Measurements from ENCODE around the gene UBC.
"Not testable (repeated sequence)": the region's sequence is repeated elsewhere in the genome, so short reads cannot be mapped to it uniquely, and the experiment has no call there.

The UBC gene

DNA sequence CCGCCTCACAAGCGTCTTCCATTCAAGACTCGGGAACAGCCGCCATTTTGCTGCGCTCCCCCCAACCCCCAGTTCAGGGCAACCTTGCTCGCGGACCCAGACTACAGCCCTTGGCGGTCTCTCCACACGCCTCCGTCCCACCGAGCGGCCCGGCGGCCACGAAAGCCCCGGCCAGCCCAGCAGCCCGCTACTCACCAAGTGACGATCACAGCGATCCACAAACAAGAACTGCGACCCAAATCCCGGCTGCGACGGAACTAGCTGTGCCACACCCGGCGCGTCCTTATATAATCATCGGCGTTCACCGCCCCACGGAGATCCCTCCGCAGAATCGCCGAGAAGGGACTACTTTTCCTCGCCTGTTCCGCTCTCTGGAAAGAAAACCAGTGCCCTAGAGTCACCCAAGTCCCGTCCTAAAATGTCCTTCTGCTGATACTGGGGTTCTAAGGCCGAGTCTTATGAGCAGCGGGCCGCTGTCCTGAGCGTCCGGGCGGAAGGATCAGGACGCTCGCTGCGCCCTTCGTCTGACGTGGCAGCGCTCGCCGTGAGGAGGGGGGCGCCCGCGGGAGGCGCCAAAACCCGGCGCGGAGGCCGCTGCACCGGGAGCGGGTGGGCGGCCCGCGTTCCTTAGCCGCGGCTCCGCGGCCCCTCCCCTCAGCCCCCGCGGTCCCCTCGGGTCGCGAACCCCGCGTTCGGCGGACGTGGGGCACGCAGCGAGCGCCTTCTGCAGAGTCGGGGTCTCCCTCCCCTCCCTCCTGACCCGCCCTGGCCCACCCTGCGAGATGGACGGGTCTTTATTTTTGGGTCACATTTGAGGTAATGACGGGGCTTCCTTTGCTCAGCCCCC lies at the start of gene UBC:
Gene UBC, minus strand, starts transcription at position 259 of the 847 bp plus-strand sequence. CDS start 879 bp downstream, outside the sequence.
- peak; percentile 94 for DNase-seq (ENCODE audit: low spot score)

DNA sequence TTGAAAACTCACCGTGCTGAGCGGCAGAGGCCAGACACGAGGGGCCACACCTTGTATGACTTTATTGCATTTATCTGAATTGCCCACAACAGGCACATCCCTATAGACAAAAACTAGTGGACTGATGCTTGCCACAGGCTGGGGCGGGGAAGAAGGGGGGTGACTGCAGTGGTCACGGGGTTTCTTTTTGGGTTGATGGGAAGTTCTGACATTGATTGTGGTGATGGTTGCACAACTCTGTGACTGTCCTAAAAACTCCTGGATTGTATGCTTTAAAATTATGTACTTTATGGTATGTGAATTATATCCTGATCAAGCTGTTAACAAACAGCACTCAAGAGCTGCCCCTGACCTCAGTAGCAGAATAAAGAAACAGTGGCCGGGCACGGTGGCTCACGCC lies 48.8 kb upstream of the UBC start:
- no peak for DNase-seq (ENCODE audit: low spot score)

DNA sequence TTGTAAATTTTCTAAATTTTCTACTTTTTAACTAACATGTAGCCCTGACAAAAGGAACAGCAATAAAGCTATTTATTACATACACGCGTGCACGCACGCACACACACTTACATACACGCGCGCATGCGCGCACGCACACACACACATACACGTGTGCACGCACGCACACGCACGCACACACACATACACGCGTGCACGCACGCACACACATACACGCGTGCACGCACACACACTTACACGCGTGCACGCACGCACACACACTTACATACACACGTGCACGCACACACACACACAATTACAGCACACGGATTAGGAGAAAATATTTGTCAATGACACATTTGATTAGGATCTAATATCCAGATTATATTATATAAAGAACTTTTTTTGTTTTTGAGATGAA lies 46.6 kb upstream of the UBC start:
- no peak for DNase-seq (ENCODE audit: low spot score)

DNA sequence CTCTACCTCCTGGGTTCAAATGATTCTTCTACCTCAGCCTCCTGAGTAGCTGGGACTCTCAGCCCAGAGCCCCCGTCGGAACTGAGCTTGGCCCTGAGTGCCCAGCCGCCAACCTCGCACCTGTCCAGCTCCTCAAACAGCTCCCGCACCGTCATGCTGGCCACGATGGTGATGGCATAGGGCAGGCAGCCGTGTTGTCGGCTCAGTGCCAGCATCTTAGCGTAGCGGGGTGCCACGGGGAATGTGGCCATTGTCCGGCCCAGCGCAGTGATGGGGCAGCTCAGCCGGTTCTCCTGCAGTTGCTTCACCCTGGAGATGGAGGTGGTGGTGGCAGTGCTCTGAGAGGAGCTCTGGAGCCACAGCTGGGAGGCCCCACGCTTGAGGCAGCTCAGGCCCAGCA lies 42.1 kb upstream of the UBC start:
- no peak for DNase-seq (ENCODE audit: low spot score)

DNA sequence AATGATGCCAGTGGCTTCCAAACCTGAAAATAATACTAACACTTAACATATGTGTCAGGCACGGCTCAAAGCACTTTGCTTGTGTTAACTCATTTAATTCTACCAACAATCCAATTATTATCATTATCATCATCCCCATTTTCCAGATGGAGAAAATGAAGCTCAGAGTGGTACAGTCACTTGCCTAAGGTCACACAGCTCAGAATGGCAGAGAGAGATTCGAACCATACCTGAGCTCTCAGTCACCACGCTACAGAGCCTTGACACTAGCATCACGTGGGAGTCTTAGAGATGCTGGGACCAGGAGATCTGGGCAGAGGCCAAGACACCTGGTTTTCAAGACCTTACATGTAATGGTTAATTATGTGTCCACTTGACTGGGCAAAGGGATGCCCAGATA lies 40.3 kb upstream of the UBC start:
- no peak for DNase-seq (ENCODE audit: low spot score)

DNA sequence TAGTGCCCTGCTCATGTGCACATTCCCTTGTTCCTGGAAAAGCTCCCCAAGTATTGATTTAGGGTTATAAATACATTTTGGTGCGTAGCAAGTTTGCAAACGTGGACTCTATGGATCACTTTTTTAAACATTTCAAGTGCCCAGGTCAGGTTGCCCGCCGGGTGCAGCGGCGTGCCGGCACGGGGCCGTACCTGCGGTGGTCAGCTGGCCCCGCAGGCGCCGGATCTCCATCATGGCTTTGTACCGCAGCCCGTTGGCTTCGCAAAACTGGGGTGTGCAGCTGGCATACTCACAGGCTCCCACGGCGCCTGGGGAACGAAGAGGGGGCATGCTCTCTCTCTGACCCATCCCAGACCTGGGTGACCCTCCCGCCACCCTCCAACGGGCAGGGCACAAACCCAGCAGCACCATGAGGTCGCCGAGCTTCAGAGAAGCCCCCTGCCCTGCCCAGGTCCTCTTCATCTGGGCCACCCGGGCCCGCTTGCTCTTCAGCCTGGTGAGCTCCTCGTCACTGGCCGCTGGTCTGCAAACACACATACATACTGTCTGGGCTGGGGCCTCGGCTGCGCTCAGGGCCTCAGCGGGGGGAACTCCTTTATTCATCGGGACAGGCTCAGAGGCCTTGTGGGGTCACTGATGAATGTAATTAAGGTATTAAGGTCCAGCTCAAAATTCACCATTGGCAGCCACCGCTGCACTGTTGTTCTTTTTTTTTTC lies 39.4 kb upstream of the UBC start:
- no peak for DNase-seq (ENCODE audit: low spot score)

DNA sequence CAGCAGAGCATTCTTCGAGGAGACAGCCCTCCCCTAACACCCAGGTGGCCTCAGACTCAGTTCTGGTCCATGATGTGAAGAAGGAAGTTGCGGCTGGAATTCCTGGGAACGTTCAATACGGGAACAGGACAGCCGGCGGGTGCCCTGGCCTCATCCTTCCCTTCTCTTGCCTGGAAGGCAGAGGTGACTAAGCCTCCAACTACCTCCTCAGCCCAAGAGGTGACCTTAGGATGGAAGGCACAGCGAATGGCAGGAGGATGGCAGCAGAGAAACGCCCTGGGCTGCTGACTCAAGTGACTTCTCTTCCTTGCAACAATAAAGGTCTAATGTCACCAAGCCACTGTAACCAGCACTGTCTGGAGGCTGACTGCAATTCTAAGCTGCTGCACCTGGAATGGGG lies 38.4 kb upstream of the UBC start:
- DNase-seq (ENCODE audit: low spot score), result no peak

DNA sequence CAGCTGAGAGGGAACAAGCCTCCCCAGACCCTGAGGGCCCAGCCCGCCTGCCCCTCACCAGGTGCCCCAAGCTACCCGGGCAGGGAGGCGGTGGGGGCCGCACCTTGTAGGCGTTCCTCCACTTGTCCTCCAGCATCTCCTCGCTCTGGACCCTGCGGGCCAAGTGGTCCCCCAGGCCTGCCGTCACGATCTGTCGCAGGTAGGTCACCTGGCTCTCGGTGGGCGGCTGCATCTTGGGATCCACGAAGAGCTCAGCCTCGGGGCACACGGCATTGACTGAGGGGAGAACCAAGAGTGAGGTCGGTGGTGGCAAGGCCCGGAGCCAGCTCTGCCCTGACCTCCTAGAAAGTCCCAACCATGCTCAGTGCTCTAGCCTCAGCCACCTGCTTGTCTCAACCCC lies 37.8 kb upstream of the UBC start:
- no peak for DNase-seq (ENCODE audit: low spot score)

DNA sequence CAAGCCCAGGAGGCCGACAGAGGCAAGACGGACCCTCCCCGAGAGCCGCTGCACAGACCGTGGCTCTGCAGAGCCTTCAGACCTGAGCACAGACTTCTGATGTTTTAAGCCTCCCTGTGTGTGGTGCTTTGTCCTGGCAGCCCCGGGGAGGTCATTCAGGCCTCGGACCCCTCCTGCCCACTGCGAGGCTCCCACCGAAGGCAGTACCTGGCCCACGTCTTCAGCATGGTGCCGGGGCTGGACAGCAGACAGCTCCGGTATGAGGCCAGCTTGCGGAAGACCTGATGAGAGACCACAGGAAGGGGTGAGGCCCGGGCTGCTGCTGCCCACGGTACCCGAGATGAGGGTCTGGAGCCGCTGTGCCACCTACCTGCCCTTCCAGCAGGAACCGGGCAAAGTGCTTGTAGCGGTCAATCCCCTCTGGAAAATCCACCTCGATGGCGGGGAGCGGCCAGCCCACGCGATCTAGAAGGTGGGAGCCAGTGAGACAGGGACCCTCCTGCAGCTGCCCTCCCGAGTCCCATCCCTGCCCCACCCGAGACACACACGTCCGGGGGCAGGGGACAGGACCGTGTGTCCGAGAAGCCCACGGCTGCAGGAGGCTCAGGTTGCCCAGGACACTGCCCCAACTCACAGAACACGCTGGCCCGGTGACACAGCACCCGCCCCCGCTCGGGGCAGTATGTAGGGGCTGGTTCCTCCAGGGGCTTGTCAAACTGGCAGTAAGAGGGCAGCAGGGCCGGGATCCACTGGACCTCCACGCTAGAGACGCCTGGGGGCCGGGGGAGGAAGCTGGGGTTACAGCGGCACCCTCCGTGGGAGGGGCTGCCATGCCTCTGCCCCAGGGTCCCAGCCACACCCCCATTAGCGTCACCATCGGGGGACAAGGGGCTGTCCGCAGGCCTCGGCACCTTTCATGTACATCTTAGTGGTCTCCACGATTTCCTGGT lies 35.6 kb upstream of the UBC start:
- DNase-seq (ENCODE audit: low spot score), result peak; percentile 1

DNA sequence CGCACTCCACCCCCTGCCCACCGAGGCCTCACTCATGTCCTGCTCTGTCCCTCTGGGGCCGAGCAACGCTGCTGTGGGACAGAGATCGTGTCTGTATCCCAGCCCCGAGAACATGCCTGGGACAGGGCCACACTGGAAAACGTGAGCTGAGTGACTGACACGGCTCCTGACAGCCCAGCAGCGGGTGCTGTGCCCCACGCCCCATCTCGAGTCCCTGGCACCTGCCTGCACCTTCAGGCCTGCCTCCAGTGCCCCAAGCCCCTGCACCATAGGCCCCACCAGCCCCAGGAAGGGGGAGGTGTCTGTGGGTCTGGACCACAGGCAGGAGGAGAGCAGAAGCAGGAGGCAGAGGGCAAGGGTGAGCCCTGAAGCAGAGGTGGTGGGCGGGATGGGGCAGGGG lies 34.6 kb upstream of the UBC start:
- DNase-seq (ENCODE audit: low spot score), result peak; percentile 2

DNA sequence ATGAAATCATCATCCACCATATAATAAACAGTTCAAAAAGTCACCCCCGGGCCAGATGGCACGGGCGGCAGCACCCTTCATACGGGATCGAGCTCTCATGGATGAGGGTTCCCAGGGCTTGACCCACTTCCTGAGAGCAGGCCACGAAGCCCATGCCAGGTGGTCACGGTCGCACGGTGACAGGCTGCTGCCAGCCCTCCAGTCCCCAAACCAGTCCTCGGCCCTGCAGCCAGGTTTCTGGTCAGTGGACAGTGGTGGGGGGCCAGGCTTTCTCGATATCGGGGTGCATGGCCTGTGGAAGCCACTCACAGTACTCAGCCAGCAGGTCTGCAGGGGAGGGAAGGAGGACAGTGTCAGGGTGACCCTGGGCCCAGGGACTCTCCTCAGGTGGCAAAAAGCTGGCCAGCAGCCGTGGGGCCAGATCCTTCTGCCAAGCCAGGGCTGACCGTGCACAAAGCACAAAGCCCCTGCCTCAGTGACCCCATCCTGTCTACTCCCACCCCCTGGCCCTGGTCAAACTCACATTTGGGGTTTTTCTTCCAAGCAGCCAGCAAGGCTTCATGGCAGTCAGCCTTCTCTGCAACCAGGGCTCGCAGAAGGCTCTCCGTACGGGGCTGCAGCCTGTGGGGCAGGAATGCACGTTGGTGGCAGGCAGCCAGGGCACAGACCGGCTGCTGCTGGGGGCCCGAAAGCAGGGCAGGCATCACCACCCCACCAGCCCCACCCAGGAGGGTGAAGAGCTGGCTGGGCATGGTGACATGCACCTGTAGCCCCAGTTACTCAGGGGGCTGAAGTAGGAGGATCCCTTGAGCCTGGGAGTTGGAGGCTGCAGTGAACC lies 33.3 kb upstream of the UBC start:
- no peak for DNase-seq (ENCODE audit: low spot score)

DNA sequence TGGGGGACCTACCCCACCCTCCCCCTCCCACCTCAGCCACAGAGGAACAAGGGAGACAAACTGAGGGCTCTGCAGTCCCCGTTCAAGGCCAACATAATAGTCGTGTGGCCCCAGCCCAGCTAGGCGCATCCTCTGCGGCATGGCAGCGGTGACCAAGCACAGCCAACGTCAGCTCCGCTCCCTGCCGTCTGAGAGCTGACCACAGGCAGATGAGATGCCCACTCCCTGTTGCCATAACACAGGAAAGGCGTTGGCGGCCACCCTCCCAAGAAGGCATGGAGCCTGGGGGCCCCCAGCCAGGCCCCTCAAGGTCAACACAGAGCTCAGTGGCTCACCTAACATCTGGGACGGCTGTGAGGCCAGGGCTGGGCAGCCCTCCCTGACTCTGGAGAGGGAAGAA lies 32.6 kb upstream of the UBC start:
- DNase-seq (ENCODE audit: low spot score), result no peak

DNA sequence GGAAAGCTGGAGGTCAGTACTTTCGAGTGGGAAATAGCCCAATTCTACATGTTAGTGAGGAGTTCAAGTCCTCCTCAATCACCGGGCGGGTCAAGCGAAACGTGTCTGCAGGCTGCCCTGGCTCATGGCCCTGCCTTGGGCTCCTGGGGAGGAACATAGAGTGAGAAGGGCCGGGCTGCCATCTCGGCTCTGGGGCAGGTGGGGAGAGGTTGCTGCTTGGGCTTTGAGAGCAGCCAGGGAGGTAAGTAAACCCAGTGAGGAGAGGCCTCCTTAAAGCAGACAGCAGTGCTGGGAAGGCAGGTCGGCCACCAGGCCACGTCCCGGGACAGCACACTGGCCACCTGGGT lies 32.0 kb upstream of the UBC start:
- no peak for DNase-seq (ENCODE audit: low spot score)

DNA sequence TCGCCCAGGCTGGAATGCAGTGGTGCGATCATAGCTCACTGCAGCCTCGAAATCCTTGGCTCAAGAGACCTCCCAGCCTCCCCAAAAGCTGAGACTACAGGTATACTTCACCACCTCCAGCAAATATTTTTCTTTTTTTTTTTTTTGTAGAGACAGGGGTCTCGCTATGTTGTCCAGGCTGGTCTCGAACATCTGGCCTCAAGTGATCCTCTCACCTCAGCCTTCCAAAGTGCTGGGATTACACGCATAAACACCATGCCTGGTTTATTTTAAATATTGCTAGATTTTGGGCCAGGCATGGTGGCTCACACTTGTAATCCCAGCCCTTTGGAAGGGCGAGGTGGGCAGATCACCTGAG lies 26.7 kb upstream of the UBC start:
- DNase-seq (ENCODE audit: low spot score), result no peak

DNA sequence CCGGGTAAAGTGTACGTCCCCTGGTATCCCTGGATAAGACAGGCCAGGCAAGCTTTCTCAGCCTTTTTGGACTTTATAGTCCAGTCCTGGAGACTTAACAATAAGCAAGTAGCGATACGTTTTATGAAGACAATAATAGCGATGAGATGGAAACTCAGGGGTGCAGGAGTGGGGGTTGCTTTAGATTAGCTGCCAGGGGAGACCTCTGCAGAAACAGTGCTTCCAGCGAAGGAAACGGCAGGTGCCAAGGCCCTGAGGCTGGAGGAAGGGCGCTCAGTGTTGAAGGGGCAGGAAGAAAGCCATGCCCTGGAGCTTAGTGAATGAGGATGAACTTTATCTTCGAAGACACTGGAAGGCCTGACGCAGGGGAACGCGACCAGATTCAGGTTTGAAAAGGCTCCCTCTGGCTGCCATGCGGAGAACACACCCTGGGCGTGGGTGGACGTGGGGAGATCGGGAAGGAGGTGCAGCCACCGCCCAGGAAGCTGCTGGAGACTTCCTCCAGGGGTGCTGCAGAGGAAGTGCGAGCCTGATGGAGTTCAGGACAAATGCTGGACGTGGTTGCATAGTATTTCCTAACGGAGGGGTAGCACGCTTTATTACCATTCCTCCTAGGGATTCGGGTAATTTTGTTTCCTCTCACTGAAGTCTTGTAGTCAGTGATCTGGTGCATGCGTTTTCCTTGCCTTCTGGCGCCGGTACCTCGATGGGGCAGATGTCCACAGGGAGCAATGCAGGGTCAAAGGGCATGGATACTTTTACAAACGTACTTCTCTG lies 26.1 kb upstream of the UBC start:
- peak; percentile 92 for DNase-seq (ENCODE audit: low spot score)

DNA sequence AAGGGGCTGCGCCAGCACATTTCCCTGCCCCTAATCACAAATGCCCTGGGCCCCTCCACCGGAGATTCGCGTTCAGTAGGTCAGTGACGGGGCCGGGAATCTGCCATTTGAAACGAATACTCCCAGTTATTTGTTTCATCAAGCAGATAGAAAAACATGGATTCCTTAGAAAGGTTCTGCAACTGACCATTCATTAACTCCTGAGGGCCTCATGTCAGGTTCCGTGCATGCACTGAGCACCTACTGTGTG lies 25.6 kb upstream of the UBC start:
- DNase-seq (ENCODE audit: low spot score), result no peak

DNA sequence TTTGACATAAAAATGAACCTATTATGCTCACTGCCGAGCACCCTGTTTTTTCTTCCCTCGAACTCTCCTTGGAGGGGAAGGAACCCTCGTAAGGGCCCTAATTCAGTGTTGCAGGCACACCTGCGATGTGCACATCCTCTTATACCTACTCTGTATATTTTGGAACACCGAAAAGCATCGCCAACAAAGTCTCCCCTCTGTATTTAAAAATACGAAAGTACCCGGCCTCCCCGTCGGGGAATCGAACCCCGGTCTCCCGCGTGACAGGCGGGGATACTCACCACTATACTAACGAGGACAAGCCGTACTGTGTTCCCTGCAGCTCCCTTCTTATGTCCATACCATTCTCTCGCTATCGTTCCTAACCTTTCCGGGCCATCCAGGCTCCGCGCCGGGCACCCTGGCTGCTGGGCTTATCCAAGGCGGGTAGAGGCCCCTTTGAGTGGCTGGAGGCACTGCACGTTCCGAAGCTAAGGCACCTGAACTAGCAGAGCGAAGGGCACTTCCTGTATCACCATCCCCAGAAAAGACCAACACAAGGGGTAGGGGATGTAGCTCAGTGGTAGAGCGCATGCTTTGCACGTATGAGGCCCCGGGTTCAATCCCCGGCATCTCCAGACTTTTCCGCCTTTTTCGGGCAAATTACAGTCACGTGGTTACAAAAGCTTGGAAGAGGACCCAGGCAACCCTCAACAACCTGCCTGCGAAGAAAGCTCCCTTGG lies 25.1 kb upstream of the UBC start:
- DNase-seq (ENCODE audit: low spot score), result peak; percentile 90

DNA sequence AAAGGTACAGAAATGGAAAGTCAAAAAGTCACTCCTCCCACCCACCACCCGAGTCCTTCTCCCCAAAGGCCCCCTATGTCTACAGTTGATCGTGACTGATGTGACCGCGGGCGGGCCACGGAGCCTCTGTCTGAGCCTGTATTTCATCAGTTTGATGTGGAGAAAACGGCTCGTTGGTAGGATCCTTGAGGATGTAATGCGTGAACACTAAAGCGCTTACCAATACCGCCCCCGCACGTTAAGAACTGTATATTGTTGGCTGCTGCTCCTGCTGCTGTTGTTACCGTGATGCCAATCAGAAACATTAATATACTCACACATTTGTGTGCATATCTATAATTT lies 24.6 kb upstream of the UBC start:
- peak; percentile 56 for DNase-seq (ENCODE audit: low spot score)

DNA sequence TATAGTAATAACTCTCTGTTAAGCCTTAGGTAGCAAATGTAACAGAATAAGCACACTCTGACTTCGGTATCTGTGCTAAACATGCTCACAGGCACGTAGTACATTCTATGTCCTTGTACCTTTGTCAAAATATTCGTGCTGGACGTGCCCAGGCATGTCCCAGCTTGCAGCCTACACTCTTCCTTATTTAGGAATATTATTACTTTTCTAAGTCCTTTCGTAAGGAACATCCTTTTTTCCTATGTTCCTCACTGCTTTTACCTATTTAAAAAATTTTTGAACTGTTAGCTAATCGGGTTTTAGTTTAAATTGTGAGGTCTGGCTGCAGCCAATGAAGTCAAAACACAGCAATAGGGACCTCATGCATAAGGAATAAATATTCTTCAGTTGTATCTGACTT lies 24.1 kb upstream of the UBC start:
- peak; percentile 9 for DNase-seq (ENCODE audit: low spot score)

DNA sequence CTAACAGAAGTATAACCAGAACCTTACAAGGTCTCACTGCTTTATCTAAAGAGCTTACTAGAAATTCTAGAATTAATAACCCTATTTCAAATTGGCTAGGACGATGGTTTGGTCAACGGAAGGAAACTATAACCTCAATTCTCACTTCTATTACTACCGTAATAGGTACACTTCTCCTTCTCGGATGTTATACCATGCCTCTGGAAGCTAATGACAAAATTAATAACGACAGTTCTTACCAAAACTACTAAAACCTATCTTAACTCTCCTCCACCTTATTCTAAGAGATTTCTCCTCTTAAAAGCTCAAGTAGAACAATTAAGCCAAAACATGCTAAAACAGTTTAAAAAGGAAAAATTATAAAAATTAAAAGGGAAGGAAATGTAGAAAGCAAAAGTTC lies 23.7 kb upstream of the UBC start:
- DNase-seq (ENCODE audit: low spot score), result no peak

DNA sequence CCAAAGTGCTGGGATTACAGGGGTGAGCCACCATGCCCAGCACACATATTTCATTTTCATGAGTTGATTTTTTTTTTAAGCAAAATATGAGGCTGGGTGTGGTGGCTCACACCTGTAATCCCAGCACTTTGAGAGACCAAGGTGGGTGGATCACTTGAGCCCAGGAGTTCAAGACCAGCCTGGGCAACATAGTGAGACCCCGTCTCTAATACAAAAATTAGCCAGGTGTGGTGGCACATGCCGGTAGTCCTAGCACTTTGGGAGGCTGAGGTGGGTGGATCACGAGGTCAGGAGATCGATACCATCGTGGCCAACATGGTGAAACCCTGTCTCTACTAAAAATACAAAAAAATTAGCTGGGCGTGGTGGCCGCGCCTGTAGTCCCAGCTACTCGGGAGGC lies 17.1 kb upstream of the UBC start:
- not testable (repeated sequence) for DNase-seq (ENCODE audit: low spot score)
